Activated naive CD8-positive, alpha-beta T cell (primary cell): ENCODE measurements around the gene WFDC10B.
"Not testable (repeated sequence)": the region's sequence is repeated elsewhere in the genome, so short reads cannot be mapped to it uniquely, and the experiment has no call there.

ENCODE experiments used
- H3K27ac Mint-ChIP-seq: one replicate; pipeline ENCODE4 v1.8.0; 2021; ENCODE audit warnings: mixed read lengths
- H3K27me3 Mint-ChIP-seq: one replicate; pipeline ENCODE4 v1.8.0; 2021; ENCODE audit warnings: mixed read lengths
- H3K36me3 Mint-ChIP-seq: one replicate; pipeline ENCODE4 v1.8.0; 2021; ENCODE audit warnings: mixed read lengths
- H3K4me1 Mint-ChIP-seq: one replicate; pipeline ENCODE4 v1.8.0; 2021; ENCODE audit warnings: low read depth, mixed read lengths
- H3K4me3 Mint-ChIP-seq: one replicate; pipeline ENCODE4 v1.8.0; 2021; ENCODE audit warnings: mild to moderate bottlenecking, mixed read lengths
- H3K9me3 Mint-ChIP-seq: one replicate; pipeline ENCODE4 v1.8.0; 2021; ENCODE audit warnings: low read depth, mixed read lengths

The WFDC10B gene

DNA sequence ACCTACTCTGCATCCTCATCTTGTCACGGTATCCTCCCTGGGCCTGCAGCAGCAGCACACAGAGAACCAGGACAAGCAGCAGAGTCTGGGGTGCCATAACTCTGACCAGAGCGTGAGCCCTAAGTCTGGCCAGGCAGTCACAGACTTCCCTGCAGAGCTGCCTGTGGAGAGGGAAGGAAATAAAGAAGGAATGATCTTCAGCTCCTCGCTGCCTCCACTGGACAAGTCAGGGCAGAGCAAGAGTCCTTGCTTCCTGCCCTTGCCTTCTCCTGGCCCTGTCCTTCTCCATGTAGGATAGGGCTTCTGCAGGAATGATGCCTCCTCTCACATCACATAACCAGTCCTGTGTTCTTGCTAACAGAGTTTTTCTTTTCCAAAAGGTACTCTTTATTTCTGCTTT lies 18.9 kb downstream of the WFDC10B start:
- Mint-ChIP-seq H3K36me3 (no peaks in the 10 kb centered on the region), H3K27ac (no peak overlapping the region), H3K27me3 (peaks cover 8% of the 10 kb centered on the region), H3K4me1 (no peaks in the 10 kb centered on the region), H3K4me3 (no peak overlapping the region), H3K9me3 (no peaks in the 10 kb centered on the region)

DNA sequence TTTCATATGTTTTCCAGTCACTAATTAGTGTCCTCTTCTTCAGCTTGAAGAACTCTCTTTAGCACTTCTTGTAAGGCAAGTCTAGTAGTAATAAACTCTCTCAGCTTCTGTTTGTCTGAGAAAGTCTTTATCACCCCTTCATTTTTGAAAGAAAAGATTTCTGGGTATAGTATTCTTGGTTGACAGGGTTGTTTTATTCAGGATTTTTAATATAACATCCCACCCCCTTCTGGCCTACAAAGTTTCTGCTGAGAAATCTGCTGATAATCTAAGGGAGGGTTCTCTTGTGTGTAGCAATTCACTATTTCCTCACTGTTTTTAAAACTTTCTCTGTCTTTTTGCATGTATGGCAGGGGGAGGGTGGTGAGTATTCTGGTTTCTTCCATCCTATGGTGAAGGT lies 25.2 kb downstream of the WFDC10B start:
- Mint-ChIP-seq H3K36me3 (peaks cover 9% of the 10 kb centered on the region), H3K4me3 (no peak overlapping the region), H3K27ac (no peak overlapping the region), H3K4me1 (no peaks in the 10 kb centered on the region), H3K9me3 (peaks cover 39% of the 10 kb centered on the region), H3K27me3 (peaks cover 13% of the 10 kb centered on the region)

DNA sequence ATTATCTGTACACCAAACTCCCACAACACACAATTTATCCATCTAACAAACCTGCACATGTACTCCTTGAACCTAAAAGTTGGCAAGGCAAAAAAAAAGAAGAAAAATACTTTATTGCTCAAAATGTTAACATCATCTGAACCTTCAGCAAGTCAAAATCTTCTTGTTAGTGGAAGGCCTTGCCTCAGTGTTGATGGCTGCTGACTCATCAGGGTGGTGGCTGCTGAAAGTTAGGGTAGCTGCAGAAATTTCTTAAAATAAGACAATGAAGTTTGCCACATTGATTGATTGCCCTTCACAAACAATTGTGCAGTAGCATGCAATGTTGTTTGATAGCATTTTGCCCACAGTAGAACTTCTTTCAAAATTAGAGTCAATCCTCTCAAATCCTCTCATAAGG lies 32.1 kb downstream of the WFDC10B start:
- Mint-ChIP-seq H3K27me3 (peaks cover 27% of the 10 kb centered on the region), H3K27ac (no peak overlapping the region)

DNA sequence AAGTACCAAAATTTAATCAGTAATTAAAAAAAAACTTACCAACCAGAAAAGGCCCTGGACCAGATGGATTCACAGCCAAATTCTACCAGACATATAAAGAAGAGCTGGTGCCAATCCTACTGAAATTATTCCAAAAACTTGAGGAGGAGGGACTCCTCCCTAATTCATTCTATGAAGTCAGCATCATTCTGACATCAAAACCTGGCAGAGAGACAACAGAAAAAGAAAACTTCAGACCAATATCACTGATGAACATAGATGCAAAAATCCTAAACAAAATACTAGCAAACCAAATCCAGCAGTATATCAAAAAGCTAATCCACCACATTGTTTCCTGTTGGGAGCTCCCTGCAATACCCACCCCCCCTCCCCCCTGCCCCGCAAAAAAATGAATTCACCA lies 34.7 kb downstream of the WFDC10B start, which contains the start of gene WFDC11:
WFDC11 (minus strand) TSS at position 101 of the 400 bp plus-strand sequence. CDS start 19,639 bp downstream, outside the sequence.
- H3K4me3 Mint-ChIP-seq = no peak within 1 kb of the TSS
- H3K4me1 Mint-ChIP-seq = no peaks in the 10 kb centered on the region
- peaks cover 30% of the 10 kb centered on the region for H3K27me3 Mint-ChIP-seq
- H3K36me3 Mint-ChIP-seq = no peaks in the 10 kb centered on the region
- no peak within 1 kb of the TSS for H3K27ac Mint-ChIP-seq
- H3K9me3 Mint-ChIP-seq = no peaks in the 10 kb centered on the region

More for the DNA sequence above, 32.1 kb downstream of the WFDC10B start:
- Mint-ChIP-seq H3K4me3 (no peak overlapping the region), H3K9me3 (peaks cover 19% of the 10 kb centered on the region), H3K36me3 (peaks cover 2% of the 10 kb centered on the region), H3K4me1 (no peaks in the 10 kb centered on the region)

DNA sequence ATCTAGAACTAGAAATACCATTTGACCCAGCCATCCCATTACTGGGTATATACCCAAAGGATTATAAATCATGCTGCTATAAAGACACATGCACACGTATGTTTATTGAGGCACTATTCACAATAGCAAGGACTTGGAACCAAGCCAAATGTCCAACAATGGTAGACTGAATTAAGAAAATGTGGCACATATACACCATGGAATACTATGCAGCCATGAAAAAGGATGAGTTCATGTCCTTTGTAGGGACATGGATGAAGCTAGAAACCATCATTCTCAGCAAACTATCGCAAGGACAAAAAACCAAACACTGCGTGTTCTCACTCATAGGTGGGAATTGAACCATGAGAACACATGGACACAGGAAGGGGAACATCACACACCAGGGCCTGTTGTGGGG lies 47.8 kb downstream of the WFDC10B start:
- H3K36me3 Mint-ChIP-seq, H3K4me3 Mint-ChIP-seq, H3K4me1 Mint-ChIP-seq, H3K27ac Mint-ChIP-seq, H3K9me3 Mint-ChIP-seq, H3K27me3 Mint-ChIP-seq: not testable (repeated sequence)

DNA sequence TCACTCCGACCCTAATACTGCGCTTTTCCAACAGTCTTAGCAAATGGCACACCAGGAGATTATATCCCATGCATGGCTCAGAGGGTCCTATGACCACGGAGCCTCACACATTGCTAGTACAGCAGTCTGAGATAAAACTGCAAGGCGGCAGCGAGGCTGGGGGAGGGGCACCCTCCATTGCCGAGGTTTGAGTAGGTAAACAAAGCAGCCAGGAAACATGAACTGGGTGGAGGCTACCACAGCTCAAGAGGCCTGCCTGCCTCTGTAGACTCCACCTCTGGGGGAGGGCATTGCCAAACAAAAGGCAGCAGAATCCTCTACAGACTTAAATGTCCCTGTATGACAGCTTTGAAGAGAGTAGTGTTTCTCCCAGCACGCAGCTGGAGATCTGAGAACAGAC lies 53.1 kb downstream of the WFDC10B start:
- not testable (repeated sequence) for H3K27ac Mint-ChIP-seq, H3K4me1 Mint-ChIP-seq, H3K36me3 Mint-ChIP-seq, H3K9me3 Mint-ChIP-seq, H3K4me3 Mint-ChIP-seq
- peaks cover 12% of the 10 kb centered on the region for H3K27me3 Mint-ChIP-seq

DNA sequence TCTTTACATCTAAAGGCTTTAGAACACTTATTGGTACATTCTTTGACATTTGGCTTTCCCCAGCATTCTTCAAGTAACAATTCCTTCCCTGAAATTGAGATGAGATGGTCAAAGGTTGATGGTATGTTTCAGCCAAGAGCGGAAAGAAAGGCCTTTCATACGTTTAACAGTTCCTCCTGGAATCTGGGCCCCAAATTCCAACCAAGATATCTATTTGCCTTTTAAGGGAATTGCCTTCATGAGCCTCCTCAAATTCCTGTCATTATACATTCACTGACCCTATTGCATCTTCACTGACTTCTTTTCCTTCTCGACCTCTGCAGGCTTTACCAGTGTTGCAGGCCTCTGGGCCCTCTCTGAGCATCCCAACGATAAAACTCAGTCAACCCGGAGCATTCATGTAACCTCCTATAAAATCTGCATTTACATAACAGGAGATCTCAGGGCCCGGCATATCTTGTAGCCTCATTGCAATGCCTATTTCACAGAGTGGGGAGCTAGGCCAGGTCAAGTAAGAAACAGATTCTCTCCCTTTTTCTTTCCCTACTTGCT lies 55.4 kb downstream of the WFDC10B start:
- Mint-ChIP-seq H3K4me1 (no peaks in the 10 kb centered on the region), H3K27me3 (peaks cover 9% of the 10 kb centered on the region), H3K9me3 (no peaks in the 10 kb centered on the region), H3K27ac (no peak overlapping the region), H3K4me3 (no peak overlapping the region), H3K36me3 (no peaks in the 10 kb centered on the region)

DNA sequence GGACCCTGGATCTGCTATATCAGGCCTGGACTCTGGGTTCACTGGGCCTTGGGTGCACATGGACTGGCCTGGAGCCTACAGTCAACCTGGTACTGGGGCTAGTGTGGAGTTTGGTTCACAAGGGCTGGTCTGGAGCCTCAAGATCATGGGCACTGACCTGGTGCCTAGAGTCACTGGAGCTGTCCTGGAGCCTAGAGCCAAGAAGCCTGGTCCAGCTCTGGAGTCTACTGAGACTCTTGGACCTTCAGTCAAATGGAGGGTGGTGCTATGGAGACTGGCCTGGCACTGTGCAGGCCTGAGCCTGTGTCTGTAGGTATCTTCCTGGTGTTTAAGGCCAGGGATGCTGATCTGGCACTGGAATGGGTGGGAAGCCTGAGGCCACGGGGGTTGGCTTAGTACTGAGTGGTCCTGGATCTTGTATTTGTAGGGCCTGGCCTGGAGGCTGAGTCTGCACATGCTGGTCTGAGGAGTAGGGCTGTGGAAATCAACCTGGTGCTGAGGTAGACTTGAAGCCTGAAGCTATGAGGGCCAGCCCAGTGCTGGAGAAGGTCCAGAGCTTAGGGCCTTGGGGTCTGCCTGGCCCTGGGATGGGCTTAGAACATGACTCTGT lies 57.3 kb downstream of the WFDC10B start:
- no peaks in the 10 kb centered on the region for H3K9me3 Mint-ChIP-seq
- no peak overlapping the region for H3K4me3 Mint-ChIP-seq
- no peaks in the 10 kb centered on the region for H3K4me1 Mint-ChIP-seq
- H3K27me3 Mint-ChIP-seq = peaks cover 5% of the 10 kb centered on the region
- no peak overlapping the region for H3K27ac Mint-ChIP-seq
- no peaks in the 10 kb centered on the region for H3K36me3 Mint-ChIP-seq

DNA sequence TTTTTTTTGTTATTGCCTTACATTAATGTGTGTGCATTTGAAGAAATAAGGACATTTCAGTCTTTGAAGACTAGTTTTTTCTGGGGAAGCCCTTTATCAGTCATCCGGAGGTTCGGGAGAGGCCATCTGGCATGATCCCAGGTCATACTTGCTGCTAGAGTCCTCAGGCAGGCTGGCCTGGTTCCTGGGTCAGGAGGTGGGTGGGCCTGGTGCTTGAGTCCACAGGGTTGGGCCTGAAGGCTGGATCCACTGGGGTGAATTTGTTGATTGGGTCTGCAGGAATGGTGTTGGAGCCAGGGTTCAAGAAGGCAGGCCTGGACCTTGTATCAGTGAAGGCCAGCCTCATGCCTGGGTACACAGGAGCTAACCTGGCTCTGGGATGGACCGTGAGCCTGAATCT lies 57.9 kb downstream of the WFDC10B start:
- Mint-ChIP-seq H3K4me3 (no peak overlapping the region), H3K27ac (no peak overlapping the region), H3K27me3 (peaks cover 5% of the 10 kb centered on the region), H3K9me3 (no peaks in the 10 kb centered on the region), H3K4me1 (no peaks in the 10 kb centered on the region), H3K36me3 (no peaks in the 10 kb centered on the region)

DNA sequence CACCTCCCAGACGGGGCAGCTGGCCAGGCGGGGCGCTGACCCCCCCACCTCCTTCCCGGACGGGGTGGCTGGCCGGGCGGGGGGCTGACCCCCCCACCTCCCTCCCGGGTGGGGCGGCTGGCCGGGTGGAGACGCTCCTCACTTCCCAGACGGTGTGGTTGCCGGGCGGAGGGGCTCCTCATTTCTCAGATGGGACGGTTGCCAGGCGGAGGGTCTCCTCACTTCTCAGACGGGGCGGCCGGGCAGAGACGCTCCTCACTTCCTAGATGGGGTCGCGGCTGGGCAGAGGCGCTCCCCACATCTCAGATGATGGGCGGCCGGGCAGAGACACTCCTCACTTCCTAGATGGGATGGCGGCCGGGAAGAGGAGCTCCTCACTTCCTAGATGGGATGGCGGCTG lies 59.0 kb downstream of the WFDC10B start:
- not testable (repeated sequence) for H3K27ac Mint-ChIP-seq, H3K36me3 Mint-ChIP-seq, H3K9me3 Mint-ChIP-seq, H3K4me1 Mint-ChIP-seq, H3K4me3 Mint-ChIP-seq, H3K27me3 Mint-ChIP-seq

DNA sequence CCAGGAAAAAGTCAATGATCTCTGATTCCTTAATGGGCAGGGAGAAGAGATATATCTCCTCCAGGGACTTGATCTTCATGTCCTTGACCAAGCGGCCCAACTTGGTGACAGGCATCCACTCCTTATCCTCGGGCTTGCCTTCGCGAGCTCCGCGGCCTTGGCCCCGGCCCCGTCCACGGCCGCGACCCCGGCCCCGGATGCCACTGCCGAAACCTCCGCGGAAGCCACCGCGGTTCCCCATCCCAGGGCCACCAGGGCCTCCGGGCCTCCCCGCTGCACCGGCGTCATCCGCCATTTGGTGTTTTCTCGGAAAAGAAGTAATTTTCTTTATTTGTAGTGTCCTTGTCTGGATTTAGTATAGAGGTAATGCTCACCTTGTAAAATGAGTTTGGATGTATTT lies 63.7 kb downstream of the WFDC10B start:
- H3K27me3 Mint-ChIP-seq, H3K9me3 Mint-ChIP-seq, H3K36me3 Mint-ChIP-seq, H3K4me1 Mint-ChIP-seq, H3K27ac Mint-ChIP-seq, H3K4me3 Mint-ChIP-seq: not testable (repeated sequence)

DNA sequence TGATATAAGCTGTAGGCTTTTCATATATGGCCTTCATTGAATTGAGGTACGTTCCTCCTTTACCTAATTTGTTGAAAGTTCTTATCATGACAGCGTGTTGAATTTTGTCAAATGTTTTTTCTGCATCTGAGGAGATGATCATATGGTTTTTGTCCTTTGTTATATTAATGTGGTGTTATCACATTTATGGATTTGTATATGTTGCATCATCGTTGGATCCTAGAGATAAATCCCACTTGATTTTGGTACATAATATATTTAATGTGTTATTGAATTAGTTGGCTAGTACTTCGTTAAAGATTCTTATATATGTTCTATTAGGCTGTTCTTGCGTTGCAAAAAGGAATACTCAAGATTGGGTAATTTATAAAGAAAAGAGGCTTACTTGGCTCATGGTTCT lies 65.1 kb downstream of the WFDC10B start:
- Mint-ChIP-seq H3K36me3 (no peaks in the 10 kb centered on the region), H3K4me1 (no peaks in the 10 kb centered on the region), H3K27ac (no peak overlapping the region), H3K27me3 (peaks cover 5% of the 10 kb centered on the region), H3K9me3 (no peaks in the 10 kb centered on the region), H3K4me3 (no peak overlapping the region)

DNA sequence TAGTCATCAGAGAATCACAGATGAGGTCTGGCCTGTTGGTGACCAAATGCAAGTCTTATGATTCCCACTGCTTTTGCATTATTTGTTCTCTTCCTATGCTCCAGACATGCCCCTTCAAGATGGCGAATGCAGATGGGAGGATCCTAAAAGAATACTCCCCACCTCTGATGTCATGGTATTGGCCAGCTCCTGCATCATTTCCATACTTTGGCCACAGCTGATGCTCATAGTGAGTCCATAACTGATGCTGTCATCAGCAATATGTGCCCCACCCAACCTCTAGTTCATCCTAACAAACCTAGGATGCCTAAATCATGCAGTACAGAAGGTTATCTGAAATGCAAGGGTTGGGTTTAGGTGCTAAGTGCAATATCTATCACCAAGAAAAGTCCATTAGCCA lies 68.3 kb downstream of the WFDC10B start:
- H3K27me3 Mint-ChIP-seq = peaks cover 14% of the 10 kb centered on the region

More for the DNA sequence above, 68.3 kb downstream of the WFDC10B start:
- Mint-ChIP-seq H3K9me3 (no peaks in the 10 kb centered on the region), H3K27ac (no peak overlapping the region), H3K36me3 (no peaks in the 10 kb centered on the region), H3K4me3 (no peak overlapping the region), H3K4me1 (no peaks in the 10 kb centered on the region)
